ENCODE results near the gene STARD13. TPM values are rescaled to one million over a fixed set of nuclear protein-coding genes. Genes with fewer than 3 reads are reported as not detected.

The STARD13 gene
- total RNA-seq, 1 donor from 2014 or later: 53.2 TPM

DNA sequence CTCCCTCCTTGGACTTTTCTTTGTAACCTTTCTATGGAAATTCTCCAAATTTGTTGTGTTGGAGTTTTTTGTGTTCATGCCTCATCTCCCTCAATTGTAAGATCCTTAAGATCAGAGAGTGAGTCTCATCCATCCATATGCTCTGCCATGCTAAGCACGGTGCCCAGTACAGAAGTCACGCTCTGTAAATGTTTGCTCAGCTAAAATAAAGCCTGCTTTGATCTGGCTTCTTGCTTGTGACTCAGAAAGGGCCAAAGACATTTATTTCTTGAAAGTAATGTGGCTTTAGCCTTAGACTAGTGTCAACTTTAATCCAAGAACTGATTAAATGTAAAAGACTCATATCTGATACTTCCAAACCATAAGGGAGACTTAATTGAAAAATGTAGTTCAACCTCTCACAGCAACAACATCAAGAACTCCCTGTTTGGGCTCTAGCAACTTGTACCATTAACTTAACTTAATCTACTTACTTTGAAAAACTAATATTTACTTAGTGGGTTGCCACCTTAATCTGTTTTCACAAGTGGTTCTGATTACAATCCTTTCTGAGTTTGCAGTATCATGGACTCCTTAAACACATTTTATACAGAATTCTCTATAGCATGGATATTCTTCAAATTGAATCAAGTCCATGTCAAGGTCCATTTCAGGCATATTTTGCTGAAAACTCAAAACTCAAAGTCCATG, 169.1 kb downstream of the STARD13 start:
- DNase-seq (ENCODE audit: low read depth): no peak

- no peak for DNase-seq (ENCODE audit: low read depth)
These were observed 170.3 kb downstream of the STARD13 start for GRCh38 chr13:33115274-33115673.

GRCh38 chr13:33114146-33114545, 171.4 kb downstream of the STARD13 start:
- no peak for DNase-seq (ENCODE audit: low read depth)

DNA sequence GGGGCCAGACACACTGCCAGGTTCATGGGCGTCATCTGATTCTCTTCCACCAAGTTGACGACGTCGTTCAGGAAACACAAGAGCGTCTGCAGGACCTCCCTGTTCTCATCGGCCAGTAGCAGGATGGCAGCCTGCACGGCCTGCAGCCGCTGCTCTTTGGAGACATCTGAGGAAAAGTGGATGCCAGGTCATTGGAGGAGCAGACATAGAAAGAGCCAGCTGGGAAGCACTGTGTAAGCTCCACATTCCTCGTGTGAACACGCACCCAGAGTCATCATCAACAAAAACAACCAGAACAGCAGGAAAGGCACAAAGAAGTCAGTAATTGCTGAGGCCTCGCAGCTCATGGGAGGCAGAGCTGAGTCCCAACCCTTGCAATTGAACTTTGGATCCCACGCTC, 172.8 kb downstream of the STARD13 start:
- DNase-seq (ENCODE audit: low read depth): no peak

- DNase-seq (ENCODE audit: low read depth): no peak
These were observed 174.0 kb downstream of the STARD13 start for GRCh38 chr13:33111414-33112110.

GRCh38 chr13:33110713-33111413, 174.7 kb downstream of the STARD13 start:
- DNase-seq (ENCODE audit: low read depth): no peak

DNA sequence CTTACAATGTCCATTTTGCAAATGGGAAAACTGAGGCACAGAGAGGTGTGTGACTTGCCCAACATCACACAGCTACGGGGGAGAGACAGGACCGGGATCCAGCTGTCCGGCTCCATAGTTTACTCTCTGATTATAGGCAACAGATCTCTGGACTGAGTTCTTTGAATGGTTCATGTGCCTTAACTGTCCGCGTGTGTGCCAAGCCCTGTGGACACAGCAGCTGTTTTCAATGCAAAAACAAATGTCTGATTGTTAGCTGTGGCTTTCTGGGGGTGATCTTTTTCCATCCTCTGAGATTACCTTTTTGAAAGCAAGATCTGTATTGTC, 175.2 kb downstream of the STARD13 start:
- no peak for DNase-seq (ENCODE audit: low read depth)

GRCh38 chr13:33109801-33110200, 175.8 kb downstream of the STARD13 start:
- DNase-seq (ENCODE audit: low read depth): no peak

GRCh38 chr13:33109271-33109697, 176.3 kb downstream of the STARD13 start:
- no peak for DNase-seq (ENCODE audit: low read depth)

- no peak for DNase-seq (ENCODE audit: low read depth)
These were observed 176.9 kb downstream of the STARD13 start for GRCh38 chr13:33108620-33109019.

DNA sequence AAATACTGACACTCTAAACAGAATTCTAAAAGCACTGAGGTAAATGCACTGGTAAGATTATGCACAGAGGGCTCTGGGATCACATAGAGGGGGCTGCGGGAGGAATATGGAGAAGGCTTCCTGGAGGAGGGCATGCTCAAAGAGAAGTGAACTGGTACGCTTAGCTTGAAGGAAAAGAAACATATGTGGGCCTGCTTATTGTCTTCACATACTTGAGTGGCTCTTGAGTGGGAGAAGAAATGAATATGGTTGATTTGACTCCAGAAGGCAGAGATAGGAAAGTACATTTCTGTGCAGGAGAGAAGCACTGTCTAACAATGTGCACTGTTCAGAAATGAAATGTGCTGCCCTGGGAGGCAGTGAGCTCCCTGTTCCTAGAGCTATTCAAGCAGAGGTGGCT, 178.2 kb downstream of the STARD13 start:
- DNase-seq (ENCODE audit: low read depth): no peak

DNA sequence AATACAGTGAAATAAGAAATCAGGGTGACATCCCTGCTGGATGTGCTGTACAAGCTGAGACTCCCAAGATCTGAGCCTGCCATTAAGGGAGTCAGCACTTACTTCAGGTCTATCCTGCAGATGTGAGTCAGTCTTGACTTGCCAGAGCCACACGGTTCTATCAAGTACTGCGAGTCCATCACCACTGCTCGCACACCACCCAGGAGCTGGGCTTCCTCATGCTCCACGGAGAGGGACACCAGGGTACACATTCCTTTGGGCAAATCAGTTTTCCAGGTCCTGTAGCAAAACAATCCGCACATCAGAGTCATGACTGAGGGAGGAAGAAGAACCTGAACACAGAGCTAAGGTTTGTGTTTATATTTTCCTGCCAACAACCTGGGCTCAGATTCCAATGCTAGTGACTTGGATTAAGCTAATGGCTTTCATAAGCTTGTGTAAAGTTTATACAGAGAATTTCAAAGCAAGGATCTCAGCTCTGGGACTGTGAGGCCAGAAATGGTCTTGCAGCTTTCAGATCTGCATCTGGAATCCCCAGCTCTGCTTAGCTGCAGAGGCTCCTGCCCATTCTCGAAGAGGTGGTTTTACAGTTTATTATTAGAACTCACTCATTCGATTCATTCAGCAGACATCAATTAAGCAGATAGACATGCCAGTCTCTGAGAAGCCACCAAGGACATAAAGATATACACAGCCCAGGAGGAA, 178.7 kb downstream of the STARD13 start:
- no peak for DNase-seq (ENCODE audit: low read depth)

DNA sequence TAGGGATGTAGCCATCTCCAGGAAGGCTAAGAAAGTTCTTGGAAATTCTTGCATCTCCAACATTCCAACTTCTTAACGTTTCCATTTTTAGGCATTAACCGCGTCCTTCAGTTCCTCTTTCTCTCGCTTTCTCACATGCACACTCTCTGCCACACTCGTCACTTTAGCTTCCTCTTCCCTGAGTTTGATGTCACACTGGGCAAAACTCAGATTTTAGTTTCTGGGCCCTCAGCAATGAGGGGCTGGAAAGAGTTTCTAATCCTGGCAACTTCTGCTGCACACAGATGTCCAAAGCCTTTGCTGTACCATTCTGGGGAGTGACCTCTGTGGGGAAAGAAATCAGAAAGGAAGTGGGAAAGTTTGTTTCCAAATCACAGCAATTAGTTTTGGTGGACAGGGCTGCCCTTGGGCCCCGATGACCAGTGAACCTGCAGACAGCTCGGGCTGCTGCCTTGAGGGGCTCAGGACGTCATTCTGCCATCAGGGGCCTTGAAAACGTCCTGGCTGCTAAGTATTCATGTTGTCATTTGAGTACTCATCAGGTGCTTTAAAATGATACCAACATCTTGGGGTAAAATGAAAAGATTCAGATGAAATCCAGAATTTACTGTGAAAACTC, 180.1 kb downstream of the STARD13 start:
- DNase-seq (ENCODE audit: low read depth): no peak

GRCh38 chr13:33103457-33103856, 182.1 kb downstream of the STARD13 start:
- DNase-seq (ENCODE audit: low read depth): no peak

- DNase-seq (ENCODE audit: low read depth): no peak
These were observed 183.7 kb downstream of the STARD13 start for GRCh38 chr13:33101835-33102234.

DNA sequence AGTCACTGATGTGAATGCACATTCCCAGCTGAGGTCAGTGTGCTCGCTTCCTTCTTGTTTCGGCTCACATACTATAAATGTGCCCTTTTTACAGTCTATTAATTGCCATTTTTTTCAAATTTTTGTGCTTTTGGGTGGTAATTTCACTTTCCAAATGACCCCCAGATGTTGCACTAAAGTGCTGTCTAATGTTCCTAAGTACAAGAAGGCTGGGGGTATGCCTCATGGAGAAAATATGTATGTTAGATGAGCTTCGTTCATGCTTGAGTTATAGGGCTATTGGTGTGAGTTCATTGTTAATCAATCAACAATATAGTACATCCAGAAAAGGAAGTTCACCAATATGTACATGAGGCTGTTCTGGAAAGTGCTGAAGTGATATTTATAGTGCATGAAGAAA, 184.7 kb downstream of the STARD13 start:
- no peak for DNase-seq (ENCODE audit: low read depth)

GRCh38 chr13:33099860-33100259, 185.7 kb downstream of the STARD13 start:
- no peak for DNase-seq (ENCODE audit: low read depth)

DNA sequence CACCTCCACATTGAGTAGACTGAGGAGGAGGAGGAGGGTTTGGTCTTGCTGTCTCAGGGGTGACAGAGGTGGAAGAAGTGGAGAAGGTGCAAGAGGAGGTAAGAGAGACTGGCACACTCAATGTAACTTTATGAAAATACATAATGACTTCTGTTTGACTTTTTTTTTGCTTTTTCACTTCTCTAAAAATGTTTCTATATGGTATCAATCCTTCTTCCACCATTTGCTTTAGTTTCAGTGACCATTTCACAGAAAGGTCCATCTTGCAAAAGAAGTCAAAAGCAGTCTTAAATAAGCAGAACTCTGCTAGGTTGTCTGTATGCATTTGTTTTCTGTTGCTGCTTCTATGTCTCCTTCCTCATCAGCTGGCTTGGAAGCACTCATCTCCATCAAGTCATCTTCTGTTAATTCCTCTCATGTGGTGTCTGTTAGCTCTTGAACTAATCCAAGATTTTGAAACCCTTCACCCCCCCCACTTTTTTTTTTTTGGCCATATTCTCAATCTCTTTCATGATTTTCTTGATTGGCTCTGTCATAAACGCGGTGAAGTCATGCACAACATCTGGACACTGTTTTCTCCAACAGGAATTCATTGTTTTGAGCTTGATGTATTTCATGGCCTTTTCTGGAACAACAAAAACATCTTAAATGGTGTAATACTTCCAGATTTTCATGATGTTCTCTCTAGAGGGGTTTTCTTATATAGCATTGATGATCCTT, 188.5 kb downstream of the STARD13 start:
- no peak for DNase-seq (ENCODE audit: low read depth)

- DNase-seq (ENCODE audit: low read depth): no peak
These were observed 193.2 kb downstream of the STARD13 start for GRCh38 chr13:33092073-33092987.

GRCh38 chr13:33091415-33091774, 194.2 kb downstream of the STARD13 start:
- DNase-seq (ENCODE audit: low read depth): no peak

Measured in renal cortical epithelial cell (primary cell).